ENCODE results near the gene FAM50B. TPM values are rescaled to one million over a fixed set of nuclear protein-coding genes. Genes with fewer than 3 reads are reported as not detected.

The FAM50B gene
- polyA plus RNA-seq, 1 donor from 2014 or later, result 0.79 TPM

DNA sequence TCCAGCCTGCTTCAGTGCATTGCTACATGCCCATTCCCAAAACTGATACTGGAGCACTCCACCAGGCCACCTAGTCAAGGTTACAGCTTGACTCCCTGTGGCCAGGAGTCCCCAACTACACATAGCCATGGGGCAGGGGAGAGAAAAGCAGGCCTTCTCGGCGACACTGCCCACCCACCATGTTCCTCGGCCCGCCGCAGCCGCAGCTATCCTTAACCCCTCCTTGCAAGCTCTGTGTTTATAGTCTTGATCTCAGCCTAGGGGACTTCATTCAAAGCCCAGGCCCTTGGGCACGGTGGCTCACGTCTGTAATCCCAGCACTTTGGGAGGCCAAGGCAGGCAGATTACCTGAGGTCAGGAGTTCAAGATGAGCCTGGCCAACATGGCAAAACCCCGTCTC, 39.2 kb upstream of the FAM50B start:
- no peak overlapping the region for H3K9ac ChIP-seq (ENCODE audit: low read length)
- H3K4me3 ChIP-seq (ENCODE audit: low read length), result no peak overlapping the region
- no peaks in the 10 kb centered on the region for H3K27me3 ChIP-seq (ENCODE audit: insufficient read depth, low read depth, low read length)
- H3K9me3 ChIP-seq (ENCODE audit: low read length), result no peaks in the 10 kb centered on the region
- H3K9me2 ChIP-seq (ENCODE audit: insufficient read depth, low read length), result no peaks in the 10 kb centered on the region
- H3K36me3 ChIP-seq (ENCODE audit: insufficient read depth, low read length), result no peaks in the 10 kb centered on the region
- H3F3A ChIP-seq (ENCODE audit: insufficient read depth, low read length, poor library complexity, severe bottlenecking), result no peaks in the 10 kb centered on the region
- H3K79me2 ChIP-seq (replicated peaks; ENCODE audit: insufficient read depth, low read length), result no peaks in the 10 kb centered on the region
- H4K20me1 ChIP-seq (ENCODE audit: insufficient read depth), result no peaks in the 10 kb centered on the region
- no peak overlapping the region for H3K4me2 ChIP-seq (ENCODE audit: low read length)
- TF ChIP-seq EZH2 (IDR thresholded peaks at IDR 0.05; ENCODE audit: borderline replicate concordance, insufficient read depth, low read length, poor library complexity, severe bottlenecking) (no peak), RAD21 (conservative IDR thresholded peaks at IDR 0.05) (no peak), TAF1 (IDR thresholded peaks at IDR 0.05; ENCODE audit: low read depth) (no peak), MXI1 (conservative IDR thresholded peaks at IDR 0.05; ENCODE audit: poor library complexity, severe bottlenecking) (no peak), REST (IDR thresholded peaks at IDR 0.05; ENCODE audit: borderline replicate concordance) (no peak)
- H3K27ac ChIP-seq (ENCODE audit: low read length), result no peak overlapping the region
- H2AFZ ChIP-seq (ENCODE audit: low read depth, low read length), result no peak overlapping the region

GRCh38 chr6:3811191-3811590, 38.0 kb upstream of the FAM50B start:
- Histone ChIP-seq H3K9me3 (ENCODE audit: low read length) (no peaks in the 10 kb centered on the region), H3K9me2 (ENCODE audit: insufficient read depth, low read length) (no peaks in the 10 kb centered on the region), H2AFZ (ENCODE audit: low read depth, low read length) (no peak overlapping the region), H3K27me3 (ENCODE audit: insufficient read depth, low read depth, low read length) (no peaks in the 10 kb centered on the region), H3K9ac (ENCODE audit: low read length) (no peak overlapping the region), H4K20me1 (ENCODE audit: insufficient read depth) (no peaks in the 10 kb centered on the region), H3K4me2 (ENCODE audit: low read length) (no peak overlapping the region), H3K27ac (ENCODE audit: low read length) (no peak overlapping the region), H3K36me3 (ENCODE audit: insufficient read depth, low read length) (no peaks in the 10 kb centered on the region), H3K79me2 (replicated peaks; ENCODE audit: insufficient read depth, low read length) (no peaks in the 10 kb centered on the region), H3K4me3 (ENCODE audit: low read length) (no peak overlapping the region), H3F3A (ENCODE audit: insufficient read depth, low read length, poor library complexity, severe bottlenecking) (no peaks in the 10 kb centered on the region)
- TF ChIP-seq REST (IDR thresholded peaks at IDR 0.05; ENCODE audit: borderline replicate concordance) (no peak), TAF1 (IDR thresholded peaks at IDR 0.05; ENCODE audit: low read depth) (no peak), SMC3 (conservative IDR thresholded peaks at IDR 0.05; ENCODE audit: poor library complexity) (no peak), CTCF (IDR thresholded peaks at IDR 0.05; ENCODE audit: poor library complexity, severe bottlenecking) (no peak), EP300 (conservative IDR thresholded peaks at IDR 0.05; ENCODE audit: poor library complexity, severe bottlenecking) (no peak), RAD21 (conservative IDR thresholded peaks at IDR 0.05) (no peak), EZH2 (IDR thresholded peaks at IDR 0.05; ENCODE audit: borderline replicate concordance, insufficient read depth, low read length, poor library complexity, severe bottlenecking) (no peak), POLR2AphosphoS5 (IDR thresholded peaks at IDR 0.05) (no peak), MXI1 (conservative IDR thresholded peaks at IDR 0.05; ENCODE audit: poor library complexity, severe bottlenecking) (no peak)
